B cell (primary cell): ENCODE measurements around the gene LILRB3.

Experiments
- EZH2 ChIP-seq: IDR thresholded peaks from 2 replicates; pipeline ENCODE4 v1.6.1; 2012; ENCODE audit warnings: borderline replicate concordance, low read depth, mild to moderate bottlenecking, moderate library complexity, low read length; ENCODE audit not compliant: insufficient read depth, poor library complexity, severe bottlenecking
- TF ChIP-seq, protein P1 (sequence below): fragments of 200-600 bp; IDR thresholded peaks from one replicate; pipeline ENCODE4 v1.8.0; 2022; ENCODE audit warnings: antibody characterized with exemption, mild to moderate bottlenecking

DNA sequence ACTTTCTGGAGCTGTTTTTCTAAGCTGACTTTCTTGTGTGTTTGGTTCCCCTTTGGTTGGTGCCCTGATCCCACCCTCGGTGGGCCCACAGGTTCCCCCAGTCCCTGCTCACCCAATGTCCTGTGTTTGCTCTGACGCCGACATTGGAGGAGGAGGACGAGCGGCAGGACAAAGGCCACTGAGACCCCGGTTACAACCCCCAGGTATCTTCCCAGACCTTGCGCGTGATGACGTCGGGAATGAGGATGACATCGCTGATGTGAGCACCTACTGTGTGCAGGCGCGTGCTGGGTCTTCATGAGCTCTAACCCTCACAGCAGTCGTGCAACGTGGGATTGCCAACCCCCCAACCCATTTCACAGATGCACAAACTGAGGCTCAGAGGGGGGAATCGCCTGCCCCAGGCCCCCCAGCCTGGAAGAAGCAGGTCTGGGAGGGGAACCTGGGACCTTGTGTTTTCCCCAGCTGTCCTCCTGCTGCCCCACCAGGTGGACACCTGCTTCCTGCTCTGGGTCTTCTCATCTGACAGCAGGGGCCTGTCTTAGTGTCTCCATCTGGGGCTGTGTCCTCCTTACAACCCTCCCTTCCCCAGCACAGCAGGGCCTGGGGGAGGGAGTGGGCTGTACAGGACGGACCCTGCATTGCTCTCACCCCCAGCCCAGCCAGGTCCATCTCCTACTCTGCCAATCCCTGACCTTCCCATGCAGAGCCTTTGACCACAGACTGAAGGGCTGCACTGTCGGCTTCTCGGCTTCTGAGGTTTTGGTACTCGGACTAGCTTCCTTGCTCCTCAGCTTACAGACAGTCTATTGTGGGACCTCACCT, 24.5 kb upstream of the LILRB3 start:
- TF ChIP-seq, protein P1, sequence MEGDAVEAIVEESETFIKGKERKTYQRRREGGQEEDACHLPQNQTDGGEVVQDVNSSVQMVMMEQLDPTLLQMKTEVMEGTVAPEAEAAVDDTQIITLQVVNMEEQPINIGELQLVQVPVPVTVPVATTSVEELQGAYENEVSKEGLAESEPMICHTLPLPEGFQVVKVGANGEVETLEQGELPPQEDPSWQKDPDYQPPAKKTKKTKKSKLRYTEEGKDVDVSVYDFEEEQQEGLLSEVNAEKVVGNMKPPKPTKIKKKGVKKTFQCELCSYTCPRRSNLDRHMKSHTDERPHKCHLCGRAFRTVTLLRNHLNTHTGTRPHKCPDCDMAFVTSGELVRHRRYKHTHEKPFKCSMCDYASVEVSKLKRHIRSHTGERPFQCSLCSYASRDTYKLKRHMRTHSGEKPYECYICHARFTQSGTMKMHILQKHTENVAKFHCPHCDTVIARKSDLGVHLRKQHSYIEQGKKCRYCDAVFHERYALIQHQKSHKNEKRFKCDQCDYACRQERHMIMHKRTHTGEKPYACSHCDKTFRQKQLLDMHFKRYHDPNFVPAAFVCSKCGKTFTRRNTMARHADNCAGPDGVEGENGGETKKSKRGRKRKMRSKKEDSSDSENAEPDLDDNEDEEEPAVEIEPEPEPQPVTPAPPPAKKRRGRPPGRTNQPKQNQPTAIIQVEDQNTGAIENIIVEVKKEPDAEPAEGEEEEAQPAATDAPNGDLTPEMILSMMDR, result no peak
- no peak for TF ChIP-seq EZH2
